Activated CD4-positive, alpha-beta T cell treated with anti-CD3 and anti-CD28 coated beads, Interleukin-2, amount 50 U/mL, for 48 hours (primary cell): Measurements from ENCODE around the gene ELMO1.

Source experiments
- DNase-seq, 2 experiments: peaks; one replicate each; pipeline ENCODE4 v3.0.0-alpha.2; 2020

ELMO1 gene

DNA sequence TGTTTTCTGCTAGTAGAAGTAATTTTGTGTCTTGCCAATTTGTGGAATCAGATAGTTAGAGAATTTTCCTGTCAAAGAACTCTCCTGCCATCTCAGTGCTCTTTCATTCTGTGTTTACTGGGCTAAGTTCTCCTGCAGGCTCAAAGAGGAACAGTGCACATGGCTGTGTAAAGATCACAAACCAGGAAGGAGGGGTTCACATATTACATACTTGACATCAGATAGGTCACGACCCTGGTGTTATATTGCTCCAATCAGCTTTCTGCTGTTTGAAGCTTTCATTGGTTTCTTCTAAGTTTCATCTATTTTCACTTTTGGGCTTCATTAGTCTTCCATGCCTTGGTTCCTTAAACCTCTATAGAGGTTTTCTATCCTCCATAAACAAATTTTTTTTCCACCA is 13.5 kb upstream of the ELMO1 start:
- DNase-seq: no peak

DNA sequence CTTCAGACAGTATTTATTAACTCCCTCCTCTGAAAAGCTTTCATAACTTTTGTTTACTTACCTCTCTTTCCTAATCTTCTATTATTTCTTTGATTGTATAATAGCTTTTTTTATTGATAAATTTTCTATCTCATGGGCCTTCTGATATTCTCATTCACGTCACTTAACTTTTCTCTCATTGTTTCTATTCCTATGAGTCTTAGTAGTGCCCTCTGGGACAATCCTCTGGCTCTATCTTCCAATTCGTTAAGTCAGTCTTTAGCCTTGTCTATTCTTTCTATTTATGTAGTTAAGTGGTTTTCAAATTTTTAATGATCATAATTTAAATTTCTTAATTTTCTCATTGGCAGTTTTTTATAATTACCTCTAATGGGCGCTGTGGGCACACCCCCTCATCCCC is 6.4 kb upstream of the ELMO1 start:
- DNase-seq: no peak

DNA sequence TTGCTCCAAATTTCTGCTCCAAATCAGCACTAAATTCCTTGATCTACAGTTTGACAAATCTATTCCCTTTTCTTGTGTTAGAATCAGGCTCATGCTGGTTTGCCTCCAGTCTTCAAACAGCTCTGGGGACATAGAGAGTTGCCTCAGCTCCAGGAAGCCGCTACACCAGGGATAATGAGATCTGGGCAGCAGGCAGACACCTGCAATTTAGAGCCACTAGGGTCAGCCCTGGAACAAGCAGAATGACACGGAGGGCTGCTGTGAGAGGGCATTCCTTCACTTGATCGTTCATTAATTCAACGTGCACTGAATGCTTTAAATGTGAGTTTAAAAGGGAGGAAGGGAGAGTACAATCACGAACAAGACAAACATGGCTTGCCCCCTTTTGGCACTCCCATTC is 3.7 kb upstream of the ELMO1 start:
- no peak for DNase-seq

DNA sequence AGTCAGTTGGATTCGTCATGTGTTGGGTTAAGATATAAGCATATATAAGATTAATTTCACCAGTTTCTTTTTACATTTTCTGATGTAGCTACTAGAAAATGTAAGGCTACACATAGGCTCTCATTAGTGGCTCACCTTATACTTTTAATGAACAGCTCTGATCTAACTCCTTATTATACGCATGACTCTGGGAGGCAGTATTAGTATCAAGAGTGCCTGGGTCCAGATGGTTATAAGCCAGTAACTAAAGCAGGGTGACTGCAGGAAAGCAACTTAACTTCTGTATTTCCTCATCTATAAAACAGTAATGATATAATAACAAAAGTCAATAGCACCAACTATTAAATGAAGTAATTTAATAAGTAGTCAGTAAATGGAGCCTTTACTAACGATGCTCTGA is 1.4 kb upstream of the ELMO1 start:
- DNase-seq: no peak

GRCh38 chr7:37449621-37450020 is 957 bp upstream of the ELMO1 start:
- DNase-seq: no peak

DNA sequence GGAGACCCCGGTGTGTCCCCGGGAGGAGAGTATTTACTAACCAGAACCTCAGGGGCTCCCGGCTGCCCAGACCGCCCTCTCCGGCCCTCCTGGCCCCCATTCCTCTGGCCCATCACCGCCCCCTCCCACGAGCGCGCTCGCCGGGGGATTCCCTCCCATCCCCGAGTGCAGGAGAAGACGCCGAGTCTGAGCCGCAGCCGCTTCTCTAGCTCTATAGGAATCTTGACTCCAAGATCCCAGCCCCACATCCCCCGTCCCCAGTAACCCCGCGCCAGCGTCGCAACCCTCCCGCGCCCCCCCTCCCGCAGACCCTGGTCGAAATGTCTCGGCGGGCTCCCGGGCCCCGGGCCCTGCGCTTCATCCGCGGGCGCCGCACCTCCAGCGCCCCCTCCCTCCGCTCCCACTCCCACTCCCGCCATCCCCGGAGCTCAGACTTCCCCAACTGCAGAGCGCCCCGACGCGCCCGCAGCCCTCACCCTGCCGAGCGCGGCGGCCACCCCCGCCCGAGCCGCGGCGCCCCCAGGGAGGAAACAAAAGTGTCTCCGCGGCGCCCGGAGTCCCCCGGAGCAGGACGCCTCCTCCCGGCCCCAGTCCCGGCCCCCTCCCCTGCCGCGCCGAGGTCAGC is 541 bp downstream of the ELMO1 start:
- peak in 1 of 2 experiments; percentile 38 for DNase-seq

- DNase-seq: no peak
These were observed 2.3 kb downstream of the ELMO1 start for GRCh38 chr7:37446371-37446770.

DNA sequence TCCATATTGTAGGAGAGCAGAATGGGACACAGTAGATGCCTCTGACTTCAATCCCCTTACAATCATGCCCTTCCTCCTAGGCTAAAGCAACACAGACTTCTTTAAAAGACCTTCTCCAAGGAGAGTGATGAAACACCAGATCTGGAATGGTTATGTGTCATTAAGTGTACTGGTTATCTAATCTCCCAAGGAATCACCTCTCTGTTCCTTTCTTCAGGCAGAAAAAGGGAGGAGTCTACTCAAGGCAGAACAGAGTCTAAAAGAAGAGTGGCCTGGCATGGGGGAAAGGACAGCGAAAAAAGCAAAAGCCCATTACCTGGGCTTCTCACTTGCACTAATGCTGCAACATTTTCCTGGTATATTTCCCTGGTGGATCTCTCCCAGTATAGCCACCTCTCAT is 2.9 kb downstream of the ELMO1 start:
- no peak for DNase-seq

GRCh38 chr7:37445064-37445723 is 3.5 kb downstream of the ELMO1 start:
- DNase-seq: no peak

DNA sequence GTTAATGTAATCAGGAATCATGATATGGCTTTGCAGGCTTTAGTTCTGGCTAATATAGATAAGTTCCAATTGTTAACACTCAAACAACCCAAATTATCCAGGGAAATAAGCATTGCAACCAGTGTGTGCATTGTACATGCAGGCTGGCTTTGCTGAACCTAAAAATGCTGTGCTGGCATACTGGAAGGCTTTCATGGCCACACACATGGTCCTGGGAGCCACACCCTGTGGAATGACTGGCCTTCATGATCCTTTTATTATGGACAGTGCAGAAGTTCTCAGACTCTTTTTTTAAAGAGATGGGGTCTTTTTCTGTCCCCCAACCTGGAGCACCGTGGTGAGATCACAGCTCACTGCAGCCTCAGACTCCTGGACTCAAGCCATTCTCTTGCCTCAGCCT is 5.0 kb downstream of the ELMO1 start:
- DNase-seq: no peak

GRCh38 chr7:37442268-37442667 is 6.4 kb downstream of the ELMO1 start:
- DNase-seq: no peak

- no peak for DNase-seq
These were observed 6.8 kb downstream of the ELMO1 start for GRCh38 chr7:37441816-37442215.

- DNase-seq: no peak
These were observed 7.3 kb downstream of the ELMO1 start for GRCh38 chr7:37441386-37441760.

DNA sequence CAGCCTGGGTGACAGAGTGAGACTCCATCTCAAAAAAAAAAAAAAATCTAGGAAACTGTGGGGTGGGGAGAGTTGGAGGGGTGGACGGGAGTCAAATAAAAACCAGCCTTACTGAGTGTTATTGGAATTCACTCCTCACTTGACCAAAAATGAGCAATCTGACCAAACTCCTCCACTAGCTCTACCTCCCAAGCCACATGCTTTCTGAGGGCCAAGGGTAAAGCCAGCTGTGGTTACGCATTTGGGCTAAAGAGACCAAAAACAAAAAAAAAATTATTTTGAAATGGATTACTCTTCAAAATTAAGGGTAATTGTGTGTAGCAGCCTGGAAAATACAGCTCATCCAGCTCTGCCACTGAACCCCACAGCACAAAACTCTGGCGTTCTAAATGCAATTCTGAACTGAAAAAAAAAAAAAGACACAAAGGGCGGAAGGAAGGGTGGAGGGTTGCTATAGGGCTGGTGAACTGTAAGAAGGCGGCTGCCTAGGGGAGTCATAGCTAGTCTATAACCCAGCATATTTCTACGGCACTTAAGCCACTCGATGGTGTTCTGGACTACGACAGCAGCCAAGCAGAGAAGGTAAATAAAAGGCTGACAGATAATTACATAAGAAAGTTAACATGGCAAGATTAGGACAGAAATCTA is 7.8 kb downstream of the ELMO1 start:
- peak; percentile 33 to 51 for DNase-seq

DNA sequence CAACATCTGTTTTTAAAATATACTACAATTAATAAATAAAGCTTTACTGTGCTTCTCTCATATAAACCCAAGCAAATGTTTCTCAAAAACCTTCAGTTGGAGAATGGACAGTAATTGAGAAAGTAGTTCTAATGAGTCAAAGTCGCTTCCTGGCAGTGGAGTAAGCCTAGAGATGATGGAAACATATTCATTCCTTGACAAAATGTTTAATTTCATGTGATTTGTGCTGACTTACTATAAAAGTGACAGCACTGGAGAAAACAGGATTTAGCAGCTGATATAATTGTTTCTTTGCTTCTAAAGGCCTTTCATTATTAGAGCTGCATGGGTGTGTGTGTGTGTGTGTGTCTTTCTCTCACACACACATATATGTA is 9.0 kb downstream of the ELMO1 start:
- DNase-seq: no peak

- no peak for DNase-seq
These were observed 9.6 kb downstream of the ELMO1 start for GRCh38 chr7:37438906-37439652.

GRCh38 chr7:37435156-37435855 is 13.4 kb downstream of the ELMO1 start:
- DNase-seq: no peak

DNA sequence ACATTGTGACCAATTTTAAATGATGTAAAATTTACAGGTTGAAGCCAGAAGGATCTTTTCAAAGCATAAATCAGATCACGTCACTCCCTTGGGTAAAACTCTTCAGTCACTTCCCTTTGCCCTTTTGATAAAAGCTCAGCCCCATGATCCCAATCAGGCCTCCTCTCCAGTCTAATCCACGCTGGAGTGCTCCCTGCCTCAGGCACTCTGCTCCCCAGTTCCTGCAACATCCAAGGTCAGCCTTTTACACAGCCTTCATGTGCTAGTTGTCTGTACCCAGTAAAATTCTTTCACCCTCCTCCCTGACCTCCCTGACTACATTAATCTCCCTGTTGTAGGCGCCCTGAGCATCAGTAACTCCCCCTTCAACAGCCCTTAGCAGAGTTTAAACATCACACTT is 14.1 kb downstream of the ELMO1 start:
- DNase-seq: no peak

DNA sequence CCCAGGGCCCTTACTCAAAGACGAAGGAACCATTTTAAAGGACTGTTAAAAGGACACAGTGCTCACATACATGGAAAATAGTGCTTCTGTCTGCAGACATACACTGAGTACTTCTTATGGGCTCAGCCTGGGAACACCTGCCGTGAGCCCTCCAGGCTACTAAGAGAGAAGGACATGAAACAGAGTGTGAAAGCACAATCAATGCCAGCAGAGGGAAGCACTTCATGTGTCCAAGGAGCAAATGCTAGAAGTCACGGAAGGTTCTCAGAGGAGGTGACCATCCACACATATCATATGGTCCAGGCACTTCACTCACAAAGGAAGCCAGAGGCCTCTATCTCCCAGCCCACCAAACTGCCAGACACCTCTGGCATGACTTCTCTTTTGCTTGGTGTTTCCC is 15.5 kb downstream of the ELMO1 start:
- no peak for DNase-seq

DNA sequence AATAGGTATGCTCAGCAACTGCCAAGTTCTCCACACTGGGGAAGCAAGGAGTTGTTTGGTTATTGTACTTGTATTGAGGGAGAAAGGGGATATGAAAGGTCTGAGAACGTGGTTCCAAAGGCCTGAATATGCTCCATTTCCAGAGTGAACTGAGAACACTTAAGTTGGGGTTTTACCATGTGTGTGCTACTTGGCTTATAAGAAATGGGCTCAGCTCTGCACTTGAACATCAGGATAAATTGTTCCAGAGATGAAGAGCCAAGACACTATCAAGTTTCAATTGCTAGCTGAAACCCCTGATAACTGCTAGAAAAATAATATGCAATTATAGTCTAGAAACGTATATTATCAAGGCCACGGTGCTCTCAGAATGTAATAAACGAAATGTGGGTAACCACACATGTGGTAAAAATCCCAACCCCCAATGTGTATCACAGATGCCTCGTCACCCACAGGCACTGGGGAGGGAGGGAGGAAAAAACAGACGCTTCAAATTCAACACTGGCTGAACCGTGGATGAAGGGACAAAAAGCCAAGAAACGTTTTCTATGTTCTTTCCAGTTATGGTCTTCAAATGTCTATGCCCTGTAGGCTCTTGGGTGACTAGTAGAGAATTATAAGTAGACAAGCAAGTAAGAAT is 16.3 kb downstream of the ELMO1 start:
- peak in 1 of 2 experiments; percentile 48 for DNase-seq

- no peak for DNase-seq
These were observed 17.3 kb downstream of the ELMO1 start for GRCh38 chr7:37431413-37431812.

- DNase-seq: no peak
These were observed 18.0 kb downstream of the ELMO1 start for GRCh38 chr7:37430640-37431039.

- DNase-seq: no peak
These were observed 18.5 kb downstream of the ELMO1 start for GRCh38 chr7:37430171-37430570.
